Natural killer cell (primary cell): ENCODE measurements around the gene MVB12B. TPM values are rescaled to one million over a fixed set of nuclear protein-coding genes. Genes with fewer than 3 reads are reported as not detected.

ENCODE experiments used
- ATAC-seq, 3 donors: fragments of 150-1000 bp in 2 of 3; fragments of 200-7000 bp in 1 of 3; cut with Tn5 transposase; 1 replicate in 1 of 3; 2 replicates in 2 of 3; pipeline ENCODE4 v1.10.0; 2021; ENCODE audit warnings: mild to moderate bottlenecking in 2 of 3, moderate library complexity in 2 of 3
- DNase-seq, 2 donors: peaks; one replicate each; pipeline versions ENCODE4 v3.0.0 to v3.0.0-alpha.2; 2013 to 2021; ENCODE audit warnings: mixed read lengths in 1 of 2
- H3K27ac ChIP-seq: one replicate; pipeline ENCODE4 v1.5.1; 2013; ENCODE audit warnings: mild to moderate bottlenecking, low read length
- H3K27me3 ChIP-seq: one replicate; pipeline ENCODE4 v1.6.1; 2013; ENCODE audit warnings: low read length; ENCODE audit not compliant: control insufficient read depth, insufficient read depth
- H3K36me3 ChIP-seq: one replicate; pipeline ENCODE4 v1.6.1; 2013; ENCODE audit warnings: low read length; ENCODE audit not compliant: control insufficient read depth, insufficient read depth
- H3K4me1 ChIP-seq: one replicate; pipeline ENCODE4 v1.6.1; 2013; ENCODE audit warnings: low read length; ENCODE audit not compliant: control insufficient read depth, insufficient read depth
- H3K4me3 ChIP-seq: one replicate; pipeline ENCODE4 v1.5.1; 2013; ENCODE audit warnings: low read length
- H3K9me3 ChIP-seq: one replicate; pipeline ENCODE4 v1.6.1; 2013; ENCODE audit warnings: low read length; ENCODE audit not compliant: control insufficient read depth, insufficient read depth
- H3K27ac Mint-ChIP-seq, 2 donors: one replicate each; pipeline ENCODE4 v1.8.0; 2022; ENCODE audit warnings: mild to moderate bottlenecking in 2 of 2, mixed read lengths in 2 of 2, moderate library complexity in 1 of 2
- H3K27me3 Mint-ChIP-seq, 2 donors: one replicate each; pipeline ENCODE4 v1.8.0; 2022; ENCODE audit warnings: low read depth in 2 of 2, mixed read lengths in 2 of 2
- H3K36me3 Mint-ChIP-seq: one replicate; pipeline ENCODE4 v1.8.0; 2022; ENCODE audit warnings: mixed read lengths
- H3K4me1 Mint-ChIP-seq, 2 donors: one replicate each; pipeline ENCODE4 v1.8.0; 2022; ENCODE audit warnings: mixed read lengths in 2 of 2
- H3K4me3 Mint-ChIP-seq: one replicate; pipeline ENCODE4 v1.8.0; 2022; ENCODE audit warnings: mild to moderate bottlenecking, moderate library complexity, mixed read lengths
- H3K9me3 Mint-ChIP-seq, 2 donors: one replicate each; pipeline ENCODE4 v1.8.0; 2022; ENCODE audit warnings: mixed read lengths in 2 of 2
- CTCF ChIP-seq: fragments of 200-600 bp; IDR thresholded peaks from one replicate; pipeline ENCODE4 v1.8.0; 2022; ENCODE audit warnings: antibody characterized with exemption
- WGBS: methylation state at CpG from one replicate; pipeline ENCODE4 v1.1.7; 2013; ENCODE audit warnings: missing lambda C conversion rate; ENCODE audit not compliant: insufficient coverage; 5-methylcytosine and 5-hydroxymethylcytosine counted together
- intact Hi-C: fragments of 100-400 bp; cut with micrococcal nuclease; formaldehyde crosslinking; loops from one replicate; pipeline ENCODE4 v1.14.2; 2022
- total RNA-seq, 4 donors: library from RNA; stranded (reverse); fragments of 120-200 nt in 1 of 4; gene quantifications; one replicate each; pipeline versions ENCODE4 v1.2.3 to v1.2.4, GENCODE V29; 2013 to 2022

Gene MVB12B
- total RNA-seq, 3 donors from 2014 or later (not counting 1 experiment from before 2014, with no cell fraction given) = 2.0 to 13.0 (median 7.8) TPM

DNA sequence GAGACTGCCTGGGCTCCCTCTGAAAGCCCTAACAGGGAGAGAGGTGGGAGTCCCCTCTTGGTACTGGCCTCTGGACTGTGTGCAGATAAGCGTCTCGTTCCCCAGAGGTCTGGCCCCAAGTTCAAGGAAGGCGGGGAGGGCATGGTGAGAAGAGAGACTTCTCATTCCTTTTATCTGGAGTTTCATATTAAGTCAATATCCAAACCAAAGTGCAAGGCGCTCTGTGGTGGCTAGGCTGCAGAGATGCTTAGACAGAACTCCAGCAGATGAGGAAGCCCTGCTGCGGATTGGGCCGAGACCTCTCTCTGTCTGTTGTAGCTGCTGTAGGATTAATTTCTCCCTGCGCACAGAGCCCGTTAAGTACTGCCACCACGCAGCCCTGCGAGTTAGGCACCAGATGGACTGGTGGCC lies 16.0 kb downstream of the MVB12B start:
- no peak for DNase-seq
- Histone ChIP-seq H3K27ac (no peak overlapping the region), H3K4me1 (peaks cover 3% of the 10 kb centered on the region), H3K36me3 (no peaks in the 10 kb centered on the region), H3K9me3 (no peaks in the 10 kb centered on the region), H3K27me3 (no peaks in the 10 kb centered on the region), H3K4me3 (no peak overlapping the region)
- H3K27ac Mint-ChIP-seq = no peak overlapping the region
- H3K9me3 Mint-ChIP-seq = no peaks in the 10 kb centered on the region
- 92% methylated on average over 10 of the region's 10 CpGs for WGBS
- H3K27me3 Mint-ChIP-seq = peaks cover 0 to 8% of the 10 kb centered on the region in 2 donors
- intact Hi-C loops = no loop called here
- H3K36me3 Mint-ChIP-seq = no peaks in the 10 kb centered on the region
- no peaks in the 10 kb centered on the region for H3K4me1 Mint-ChIP-seq
- no peak for ATAC-seq
- TF ChIP-seq CTCF = no peak
- no peak overlapping the region for H3K4me3 Mint-ChIP-seq

- Mint-ChIP-seq H3K9me3 (no peaks in the 10 kb centered on the region), H3K27ac (no peak overlapping the region), H3K36me3 (no peaks in the 10 kb centered on the region), H3K27me3 (peaks cover 0 to 8% of the 10 kb centered on the region in 2 donors), H3K4me1 (no peaks in the 10 kb centered on the region), H3K4me3 (no peak overlapping the region)
- Histone ChIP-seq H3K9me3 (no peaks in the 10 kb centered on the region), H3K36me3 (no peaks in the 10 kb centered on the region), H3K27ac (no peak overlapping the region), H3K4me1 (peaks cover 3% of the 10 kb centered on the region), H3K4me3 (no peak overlapping the region), H3K27me3 (no peaks in the 10 kb centered on the region)
- no peak for DNase-seq
- no peak for TF ChIP-seq CTCF
- no peak for ATAC-seq
- intact Hi-C loops = no loop called here
- WGBS = 90% methylated on average over 6 of the region's 6 CpGs
These were observed 16.7 kb downstream of the MVB12B start for GRCh38 chr9:126343271-126343700.

- no peaks in the 10 kb centered on the region for H3K36me3 ChIP-seq
- H3K9me3 ChIP-seq = no peaks in the 10 kb centered on the region
- TF ChIP-seq CTCF = no peak
- Mint-ChIP-seq H3K27ac (no peak overlapping the region), H3K4me3 (no peak overlapping the region), H3K27me3 (peaks cover 0 to 12% of the 10 kb centered on the region in 2 donors), H3K36me3 (no peaks in the 10 kb centered on the region), H3K9me3 (no peaks in the 10 kb centered on the region), H3K4me1 (peaks cover 0 to 5% of the 10 kb centered on the region in 2 donors)
- WGBS = 94% methylated on average over 9 of the region's 9 CpGs
- no peak overlapping the region for H3K27ac ChIP-seq
- H3K4me3 ChIP-seq = no peak overlapping the region
- ATAC-seq = no peak
- intact Hi-C loops = no loop called here
- H3K27me3 ChIP-seq = no peaks in the 10 kb centered on the region
- DNase-seq = no peak
- peaks cover 6% of the 10 kb centered on the region for H3K4me1 ChIP-seq
These were observed 19.4 kb downstream of the MVB12B start for GRCh38 chr9:126346031-126346430.

- Mint-ChIP-seq H3K9me3 (peaks cover 2 to 3% of the 10 kb centered on the region in 2 donors), H3K4me1 (peaks cover 0 to 5% of the 10 kb centered on the region in 2 donors), H3K4me3 (no peak overlapping the region), H3K27ac (no peak overlapping the region), H3K36me3 (no peaks in the 10 kb centered on the region), H3K27me3 (peaks cover 0 to 12% of the 10 kb centered on the region in 2 donors)
- Histone ChIP-seq H3K9me3 (no peaks in the 10 kb centered on the region), H3K27me3 (no peaks in the 10 kb centered on the region), H3K36me3 (no peaks in the 10 kb centered on the region), H3K27ac (no peak overlapping the region), H3K4me3 (no peak overlapping the region), H3K4me1 (peaks cover 6% of the 10 kb centered on the region)
- ATAC-seq (no peak), DNase-seq (no peak)
- TF ChIP-seq CTCF = no peak
- 49% methylated on average over 4 of the region's 5 CpGs for WGBS
- intact Hi-C loops = no loop called here
These were observed 20.5 kb downstream of the MVB12B start for GRCh38 chr9:126347093-126347492.
